Body of pancreas (tissue), 4 donors: ENCODE data around the gene TNFAIP8. TPM values are rescaled to one million over a fixed set of nuclear protein-coding genes. Genes with fewer than 3 reads are reported as not detected.
"Not testable (repeated sequence)": the region's sequence is repeated elsewhere in the genome, so short reads cannot be mapped to it uniquely, and the experiment has no call there.

Experiments used
- ATAC-seq: fragments of 150-250 bp; one replicate; pipeline ENCODE4 v1.9.1; 2016
- DNase-seq, 4 donors: peaks; one replicate each; pipeline ENCODE4 v3.0.0-alpha.2; 2019
- H3K27ac ChIP-seq, 4 donors: fragments of 200-600 bp; sonication (generic); 1 replicate in 3 of 4; 2 replicates in 1 of 4; pipeline versions ENCODE4 v1.5.1 to v1.6.1; 2016 to 2019; ENCODE audit warnings: mild to moderate bottlenecking in 1 of 4, mixed read lengths in 1 of 4, moderate library complexity in 1 of 4
- H3K27me3 ChIP-seq, 2 donors: fragments of 200-600 bp; sonication (generic); one replicate each; pipeline ENCODE4 v1.6.0; 2016; ENCODE audit warnings: mild to moderate bottlenecking in 1 of 2
- H3K36me3 ChIP-seq, 2 donors: fragments of 200-600 bp; sonication (generic); replicated peaks in 1 of 2; 2 replicates each; pipeline ENCODE4 v1.5.1; 2016; ENCODE audit warnings: low read depth in 2 of 2; ENCODE audit not compliant: insufficient read depth in 1 of 2
- H3K4me1 ChIP-seq: fragments of 200-600 bp; sonication (generic); one replicate; pipeline ENCODE4 v1.6.0; 2016
- H3K4me3 ChIP-seq, 2 donors: fragments of 200-600 bp; sonication (generic); 1 replicate in 1 of 2; 2 replicates in 1 of 2; pipeline ENCODE4 v1.5.1; 2016 to 2019
- H3K9me3 ChIP-seq, 3 donors: fragments of 200-600 bp; sonication (generic); 1 replicate in 2 of 3; 2 replicates in 1 of 3; pipeline ENCODE4 v1.5.1; 2016
- POLR2A ChIP-seq, 3 donors: fragments of 450-650 bp; IDR thresholded peaks; one replicate each; pipeline ENCODE4 v1.6.1; 2016; ENCODE audit warnings: antibody characterized with exemption in 3 of 3, mild to moderate bottlenecking in 2 of 3
- WGBS, 2 donors: methylation state at CpG; one replicate each; pipeline ENCODE4 v1.1.5; 2017; 5-methylcytosine and 5-hydroxymethylcytosine counted together
- intact Hi-C: fragments of 100-400 bp; cut with DNase I; formaldehyde crosslinking; loops from one replicate; pipeline ENCODE4 v1.15.1; 2023
- total RNA-seq, 2 donors: library from RNA; depleted of rRNA; stranded (reverse); fragments of >200 nt; gene quantifications; one replicate each; pipeline ENCODE4 v1.1.0, GENCODE V29; 2016
- TF ChIP-seq, protein P1 (sequence below), 7 experiments: fragments of 450-650 bp in 4 of 7; fragments of 200-600 bp in 3 of 7; sonication (generic) in 3 of 7; IDR thresholded peaks; one replicate each; pipeline ENCODE4 v1.5.1; 2016 to 2019; ENCODE audit warnings: antibody characterized with exemption in 7 of 7

The TNFAIP8 gene
- total RNA-seq, 2 donors from 2014 or later: 15.8 to 32.3 TPM

DNA sequence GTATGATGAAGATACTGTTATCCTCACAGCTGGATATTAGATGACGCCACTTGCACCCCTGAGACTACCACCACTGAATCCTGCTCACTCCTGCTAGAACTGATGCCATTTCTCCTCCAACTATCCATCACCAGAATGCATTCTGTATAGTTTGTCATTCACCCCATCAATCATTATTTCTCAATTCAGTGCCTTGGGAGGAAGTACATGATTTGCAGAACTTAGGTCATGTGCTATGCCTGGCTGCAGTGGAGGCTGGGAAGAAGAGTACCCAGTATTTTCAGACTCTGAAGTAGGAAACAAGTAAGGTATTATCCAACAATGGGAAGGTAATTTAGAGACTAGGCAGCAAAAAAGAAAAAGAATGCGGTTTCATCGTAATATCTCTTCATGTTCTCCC, 70.2 kb downstream of the TNFAIP8 start:
- Histone ChIP-seq H3K36me3 (no peaks in the 10 kb centered on the region), H3K4me3 (no peak overlapping the region), H3K9me3 (no peaks in the 10 kb centered on the region), H3K27ac (no peak overlapping the region), H3K4me1 (no peaks in the 10 kb centered on the region), H3K27me3 (no peaks in the 10 kb centered on the region)
- no peak for ATAC-seq
- intact Hi-C loops: no loop called here
- WGBS, 2 donors: 89 to 93% methylated on average over 3 of the region's 3 CpGs
- DNase-seq: peak in 1 of 4 donors; percentile 14
- TF ChIP-seq POLR2A (IDR thresholded peaks at IDR 0.05): no peak
- TF ChIP-seq, protein P1, sequence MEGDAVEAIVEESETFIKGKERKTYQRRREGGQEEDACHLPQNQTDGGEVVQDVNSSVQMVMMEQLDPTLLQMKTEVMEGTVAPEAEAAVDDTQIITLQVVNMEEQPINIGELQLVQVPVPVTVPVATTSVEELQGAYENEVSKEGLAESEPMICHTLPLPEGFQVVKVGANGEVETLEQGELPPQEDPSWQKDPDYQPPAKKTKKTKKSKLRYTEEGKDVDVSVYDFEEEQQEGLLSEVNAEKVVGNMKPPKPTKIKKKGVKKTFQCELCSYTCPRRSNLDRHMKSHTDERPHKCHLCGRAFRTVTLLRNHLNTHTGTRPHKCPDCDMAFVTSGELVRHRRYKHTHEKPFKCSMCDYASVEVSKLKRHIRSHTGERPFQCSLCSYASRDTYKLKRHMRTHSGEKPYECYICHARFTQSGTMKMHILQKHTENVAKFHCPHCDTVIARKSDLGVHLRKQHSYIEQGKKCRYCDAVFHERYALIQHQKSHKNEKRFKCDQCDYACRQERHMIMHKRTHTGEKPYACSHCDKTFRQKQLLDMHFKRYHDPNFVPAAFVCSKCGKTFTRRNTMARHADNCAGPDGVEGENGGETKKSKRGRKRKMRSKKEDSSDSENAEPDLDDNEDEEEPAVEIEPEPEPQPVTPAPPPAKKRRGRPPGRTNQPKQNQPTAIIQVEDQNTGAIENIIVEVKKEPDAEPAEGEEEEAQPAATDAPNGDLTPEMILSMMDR (IDR thresholded peaks at IDR 0.05): no peak

DNA sequence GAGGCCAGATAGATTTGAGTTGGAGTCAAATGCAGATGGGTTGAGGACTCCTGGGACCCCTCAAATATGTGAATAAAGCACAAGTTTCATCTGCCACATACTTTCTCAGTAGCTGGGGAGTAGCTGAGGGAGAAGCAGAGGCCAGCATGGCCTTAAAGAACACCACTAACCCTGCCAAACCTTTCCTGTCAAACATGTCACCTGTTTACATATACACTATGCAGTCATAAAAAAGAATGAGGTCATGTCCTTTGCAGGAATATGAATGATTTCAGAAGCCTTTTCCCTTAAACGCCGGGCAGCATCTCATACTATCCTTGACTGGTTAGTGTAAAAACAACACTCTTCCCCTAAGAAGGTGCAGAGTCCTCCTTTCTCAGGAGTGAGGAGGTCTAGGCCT, 71.2 kb downstream of the TNFAIP8 start:
- intact Hi-C loops: no loop called here
- DNase-seq (no peak), ATAC-seq (peak; percentile 40)
- Histone ChIP-seq H3K27me3 (no peaks in the 10 kb centered on the region), H3K4me1 (no peaks in the 10 kb centered on the region), H3K4me3 (no peak overlapping the region), H3K27ac (no peak overlapping the region), H3K36me3 (no peaks in the 10 kb centered on the region), H3K9me3 (no peaks in the 10 kb centered on the region)
- no peak for TF ChIP-seq POLR2A (IDR thresholded peaks at IDR 0.05)
- 66 to 93% methylated on average over 2 of the region's 2 CpGs for WGBS, 2 donors

DNA sequence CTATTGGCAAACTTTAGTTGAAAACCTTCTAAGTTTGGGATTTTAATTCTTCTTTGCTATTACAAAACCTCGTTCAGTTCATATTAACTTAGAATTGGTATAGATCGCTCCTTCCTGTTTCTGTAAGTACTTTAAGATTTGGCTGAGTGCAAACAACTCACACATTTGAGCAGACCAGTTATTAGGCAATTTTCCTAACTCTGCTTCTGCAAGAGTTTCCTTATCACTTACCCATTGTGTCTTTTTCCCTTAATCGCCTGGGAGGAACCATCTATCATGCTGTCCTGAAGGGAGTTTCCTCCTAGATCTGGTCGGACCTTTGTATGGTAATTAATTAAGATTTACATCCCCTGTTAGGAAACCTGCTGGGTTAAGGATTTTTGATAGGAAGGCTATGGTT, 71.8 kb downstream of the TNFAIP8 start:
- 45 to 51% methylated on average over 4 of the region's 4 CpGs for WGBS, 2 donors
- H3K4me1 ChIP-seq, H3K27ac ChIP-seq, H3K27me3 ChIP-seq, intact Hi-C loops, DNase-seq, H3K4me3 ChIP-seq, H3K9me3 ChIP-seq, ATAC-seq, H3K36me3 ChIP-seq: not testable (repeated sequence)

DNA sequence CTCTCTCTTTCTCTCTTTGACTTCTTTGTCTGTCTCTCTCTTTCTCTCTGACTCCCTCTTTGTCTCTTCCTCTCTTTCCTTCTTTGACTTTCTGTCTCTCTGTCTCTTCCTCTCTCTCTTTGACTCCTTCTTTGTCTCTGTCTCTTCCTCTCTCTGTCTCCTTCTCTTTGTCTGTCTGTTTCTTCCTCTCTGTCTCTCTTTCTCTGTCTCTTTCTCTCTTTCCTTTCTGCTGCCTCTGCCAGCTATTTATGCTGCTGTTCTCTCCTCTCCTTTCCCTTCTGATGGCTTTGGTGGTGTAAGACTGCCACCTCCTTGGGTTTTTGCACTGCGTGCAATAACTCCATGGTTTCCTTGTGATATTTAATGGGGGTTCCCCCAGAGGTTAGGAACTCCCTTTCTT, 72.3 kb downstream of the TNFAIP8 start:
- H3K4me1 ChIP-seq, H3K9me3 ChIP-seq, H3K36me3 ChIP-seq, H3K27ac ChIP-seq, ATAC-seq, DNase-seq, intact Hi-C loops, H3K4me3 ChIP-seq, H3K27me3 ChIP-seq: not testable (repeated sequence)
- 50 to 82% methylated on average over 1 of the region's 1 CpG for WGBS, 2 donors

GRCh38 chr5:119428574-119428973, 72.8 kb downstream of the TNFAIP8 start:
- 57 to 87% methylated on average over 3 of the region's 3 CpGs for whole genome bisulfite sequencing, 2 donors
- H3K4me1 ChIP-seq, H3K9me3 ChIP-seq, H3K4me3 ChIP-seq, H3K27me3 ChIP-seq, intact Hi-C loops, H3K27ac ChIP-seq, H3K36me3 ChIP-seq, ATAC-seq, DNase-seq: not testable (repeated sequence)

DNA sequence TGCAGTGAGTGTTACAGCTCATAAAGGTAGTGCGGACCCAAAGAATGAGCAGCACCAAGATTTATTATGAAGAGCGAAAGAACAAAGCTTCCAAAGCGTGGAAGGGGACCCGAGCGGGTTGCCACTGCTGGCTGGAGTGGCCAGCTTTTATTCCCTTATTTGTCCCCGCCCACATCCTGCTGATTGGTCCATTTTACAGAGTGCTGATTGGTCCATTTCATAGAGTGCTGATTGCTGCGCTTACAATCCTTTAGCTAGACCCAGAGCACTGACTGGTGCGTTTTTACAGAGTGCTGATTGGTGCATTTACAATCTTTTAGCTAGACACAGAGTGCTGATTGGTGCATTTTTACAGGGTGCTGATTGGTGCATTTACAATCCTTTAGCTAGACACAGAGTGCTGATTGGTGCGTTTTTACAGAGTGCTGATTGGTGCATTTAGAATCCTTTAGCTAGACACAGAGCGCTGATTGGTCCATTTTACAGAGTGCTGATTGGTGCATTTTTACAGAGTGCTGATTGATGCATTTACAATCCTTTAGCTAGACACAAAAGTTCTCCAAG, 76.9 kb downstream of the TNFAIP8 start:
- H3K36me3 ChIP-seq, ATAC-seq, H3K9me3 ChIP-seq, H3K27me3 ChIP-seq, H3K27ac ChIP-seq, H3K4me3 ChIP-seq, intact Hi-C loops, H3K4me1 ChIP-seq, DNase-seq: not testable (repeated sequence)
- WGBS, 2 donors: 82 to 91% methylated on average over 10 of the region's 10 CpGs

GRCh38 chr5:119435436-119436132, 79.8 kb downstream of the TNFAIP8 start:
- H3K27me3 ChIP-seq: no peaks in the 10 kb centered on the region
- peak; percentile 60 to 76 (median 68) for DNase-seq
- H3K36me3 ChIP-seq: no peaks in the 10 kb centered on the region
- WGBS, 2 donors: 51 to 52% methylated on average over 8 of the region's 8 CpGs
- intact Hi-C loops: no loop called here
- H3K4me1 ChIP-seq: peaks cover 18% of the 10 kb centered on the region
- peak; percentile 57 for ATAC-seq
- H3K9me3 ChIP-seq: no peaks in the 10 kb centered on the region
- H3K4me3 ChIP-seq: no peak overlapping the region
- no peak for TF ChIP-seq POLR2A (IDR thresholded peaks at IDR 0.05)
- TF ChIP-seq, protein P1 (IDR thresholded peaks at IDR 0.05): peak in 5 of 7 experiments; percentile 21 to 46 (median 38)
- H3K27ac ChIP-seq: no peak overlapping the region

- H3K9me3 ChIP-seq, ATAC-seq, H3K4me3 ChIP-seq, DNase-seq, H3K36me3 ChIP-seq, H3K27me3 ChIP-seq, intact Hi-C loops: not testable (repeated sequence)
- H3K27ac ChIP-seq: peak overlapping the region in 1 of 4 donors; percentile 67
- peaks cover 18% of the 10 kb centered on the region for H3K4me1 ChIP-seq
- 66 to 84% methylated on average over 3 of the region's 3 CpGs for WGBS, 2 donors
These were observed 82.2 kb downstream of the TNFAIP8 start for GRCh38 chr5:119437785-119438586.

- intact Hi-C loops: not testable (repeated sequence)
- 4 to 8% methylated on average over 1 of the region's 1 CpG for WGBS, 2 donors
These were observed 82.7 kb downstream of the TNFAIP8 start for GRCh38 chr5:119438587-119438917.

More at GRCh38 chr5:119438587-119438917, 82.7 kb downstream of the TNFAIP8 start:
- DNase-seq, ATAC-seq, H3K4me3 ChIP-seq, H3K27me3 ChIP-seq, H3K36me3 ChIP-seq, H3K9me3 ChIP-seq: not testable (repeated sequence)
- H3K4me1 ChIP-seq: peaks cover 18% of the 10 kb centered on the region
- peak overlapping the region in 3 of 4 donors; percentile 32 to 67 (median 41) for H3K27ac ChIP-seq
